ENCODE results near the gene GFM2. TPM values are rescaled to one million over a fixed set of nuclear protein-coding genes. Genes with fewer than 3 reads are reported as not detected.

Gene GFM2
- total and polyA plus RNA-seq, 2 of the 8 experiments (the other 6 are each of a cell fraction or from before 2014, with no cell fraction given) = 17.8 to 30.6 TPM

- H3K36me3 ChIP-seq (ENCODE audit: control insufficient read depth in 2 of 4, insufficient read depth in 4 of 4, low read length in 3 of 4) = no peaks in the 10 kb centered on the region
- H3K4ac ChIP-seq (replicated peaks; ENCODE audit: insufficient read length, low read depth, low read length) = no peak overlapping the region
- H2BK120ac ChIP-seq (replicated peaks; ENCODE audit: low read depth, low read length) = no peak overlapping the region
- ChIA-PET POLR2A (ENCODE audit: partially characterized antibody) (interaction anchor here (0.8 to 1.0 kb wide), 2 partner anchors 11 to 13 kb away, joined by 3 to 4 read pairs; no protein-coding TSS in a partner anchor), CTCF (ENCODE audit: partially characterized antibody) (interaction anchor here (0.6 to 2.3 kb wide), 19 partner anchors 9 to 879 kb away, joined by 3 to 19 read pairs (median 4); partner anchors contain the start of genes GFM2 and NSA2)
- H2BK5ac ChIP-seq (ENCODE audit: low read depth, low read length) = no peak overlapping the region
- no peak overlapping the region for H3K4me3 ChIP-seq (ENCODE audit: extremely low read depth in 1 of 4, insufficient read depth in 2 of 4, low read depth in 3 of 4, low read length in 4 of 4)
- no peak for DNase-seq (ENCODE audit: low read depth in 1 of 2, low spot score in 2 of 2)
- H4K91ac ChIP-seq (replicated peaks; ENCODE audit: insufficient read length, low read length) = no peak overlapping the region
- H3K23ac ChIP-seq (ENCODE audit: insufficient read length) = no peak overlapping the region
- no peaks in the 10 kb centered on the region for H3K9me3 ChIP-seq (ENCODE audit: insufficient read depth in 2 of 2, low read depth in 1 of 2, low read length in 1 of 2)
- no peak overlapping the region for H3K18ac ChIP-seq (ENCODE audit: extremely low read depth, low read length)
- H3K79me2 ChIP-seq (ENCODE audit: control insufficient read depth in 1 of 2, insufficient read depth in 2 of 2, low read length in 2 of 2) = no peaks in the 10 kb centered on the region
- no peaks in the 10 kb centered on the region for H3K79me1 ChIP-seq (ENCODE audit: low read depth, low read length)
- H2AK5ac ChIP-seq (ENCODE audit: low read depth, low read length) = no peak overlapping the region
- H4K8ac ChIP-seq (ENCODE audit: extremely low read depth, insufficient read depth, low read length) = no peak overlapping the region
- H3K56ac ChIP-seq (replicated peaks; ENCODE audit: insufficient read length, low read depth, low read length) = no peak overlapping the region
- no peak overlapping the region for H2BK15ac ChIP-seq (ENCODE audit: low read length)
- no peaks in the 10 kb centered on the region; the same call in 1 of the 2 replicates for H3K23me2 ChIP-seq (ENCODE audit: low read depth, low read length)
- H3K14ac ChIP-seq (ENCODE audit: insufficient read length) = no peak overlapping the region
- H2BK12ac ChIP-seq (ENCODE audit: low read depth, low read length) = no peak overlapping the region
- no peak for FAIRE-seq
- peaks cover 0 to 6% (median 4%) of the 10 kb centered on the region in 4 experiments; a peak in 5 of 7 replicates for H3K4me1 ChIP-seq (replicated peaks in 1 of 4; ENCODE audit: control insufficient read depth in 3 of 4, insufficient read depth in 4 of 4, low read length in 3 of 4)
- no peak overlapping the region for H3K9ac ChIP-seq (replicated peaks in 1 of 4; ENCODE audit: extremely low read depth in 1 of 4, low read depth in 3 of 4, low read length in 3 of 4)
- no peak overlapping the region for H3K27ac ChIP-seq (ENCODE audit: low read depth, low read length)
- no peak overlapping the region for H2BK20ac ChIP-seq (ENCODE audit: low read length)
- H4K20me1 ChIP-seq (replicated peaks in 1 of 2; ENCODE audit: control insufficient read depth in 1 of 2, insufficient read depth in 2 of 2, low read length in 2 of 2) = no peaks in the 10 kb centered on the region
- H3K27me3 ChIP-seq (replicated peaks in 1 of 4; ENCODE audit: control insufficient read depth in 3 of 4, extremely low read depth in 1 of 4, insufficient read depth in 3 of 4, low read length in 3 of 4) = no peaks in the 10 kb centered on the region
- TF ChIP-seq SIX5 (IDR thresholded peaks at IDR 0.05; ENCODE audit: low read depth, low read length) (peak; percentile 29; the same call in 1 of the 2 replicates), TEAD4 (IDR thresholded peaks at IDR 0.05; ENCODE audit: low read depth, low read length) (no peak), YY1 (IDR thresholded peaks at IDR 0.05; ENCODE audit: low read depth, low read length) (peak; percentile 84), RAD21 (IDR thresholded peaks at IDR 0.05 in 1 of 2, conservative IDR thresholded peaks at IDR 0.05 in 1 of 2; ENCODE audit: low read depth in 2 of 2, low read length in 2 of 2) (peak; percentile 61 to 68), HDAC2 (IDR thresholded peaks at IDR 0.05; ENCODE audit: borderline replicate concordance in 1 of 2, low read depth in 2 of 2, low read length in 2 of 2) (no peak), CTCF (IDR thresholded peaks at IDR 0.05; ENCODE audit: control extremely low read depth in 1 of 3, insufficient read depth in 1 of 3, low read depth in 1 of 3, low read length in 3 of 3) (peak in 2 of 3 experiments; percentile 26 to 30; a peak in 2 of 4 replicates), TBP (IDR thresholded peaks at IDR 0.05; ENCODE audit: low read depth, low read length) (no peak)
- 82% methylated on average over 6 of the region's 6 CpGs; no CpG with 5 or more reads in 1 of the 2 experiments for WGBS, 2 experiments (ENCODE audit: extremely low coverage in 1 of 2, insufficient coverage in 1 of 2, insufficient read length in 1 of 2, insufficient replicate concordance in 2 of 2, low coverage in 1 of 2, low lambda C conversion rate in 2 of 2, missing lambda C conversion rate in 1 of 2)
- no peak overlapping the region; a peak in 1 of 4 replicates for H3K4me2 ChIP-seq (ENCODE audit: insufficient read depth in 1 of 2, low read depth in 2 of 2, low read length in 2 of 2)
- no peak overlapping the region for H4K5ac ChIP-seq (ENCODE audit: insufficient read length, low read depth, low read length)
- peak overlapping the region; percentile 93 for H2AFZ ChIP-seq (ENCODE audit: low read length)
These were observed 93.7 kb downstream of the GFM2 start for GRCh38 chr5:74673011-74673790.
